ENCODE results near the gene FAM131A.

GRCh38 chr3:184391266-184391665 lies 53.9 kb downstream of the FAM131A start:
- TF ChIP-seq GATA3 (IDR thresholded peaks at IDR 0.05; ENCODE audit: low read depth, low read length) (no peak), GATA2 (IDR thresholded peaks at IDR 0.05; ENCODE audit: low read depth, low read length) (no peak)
